ENCODE results near the gene TPRX2. TPM values are rescaled to one million over a fixed set of nuclear protein-coding genes. Genes with fewer than 3 reads are reported as not detected.

The TPRX2 gene
- total and polyA plus RNA-seq, 2 of the 8 experiments (the other 6 are each of a cell fraction or from before 2014, with no cell fraction given): not detected

DNA sequence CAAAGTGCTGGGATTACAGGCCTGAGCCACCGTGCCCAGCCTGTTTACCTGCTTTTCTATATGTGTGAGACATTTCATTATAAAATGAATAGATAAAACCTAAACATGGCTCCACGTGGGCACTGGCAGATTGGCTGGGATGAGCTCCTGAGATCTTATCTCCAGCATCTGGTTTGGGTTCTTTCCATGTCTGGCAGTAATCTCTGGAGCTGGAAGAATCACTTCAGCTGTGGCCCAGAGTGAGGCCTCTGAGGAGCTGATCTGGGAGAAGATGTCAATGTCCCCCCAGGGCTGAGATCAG is 32.5 kb downstream of the TPRX2 start (continued):
- TF ChIP-seq, protein P1, sequence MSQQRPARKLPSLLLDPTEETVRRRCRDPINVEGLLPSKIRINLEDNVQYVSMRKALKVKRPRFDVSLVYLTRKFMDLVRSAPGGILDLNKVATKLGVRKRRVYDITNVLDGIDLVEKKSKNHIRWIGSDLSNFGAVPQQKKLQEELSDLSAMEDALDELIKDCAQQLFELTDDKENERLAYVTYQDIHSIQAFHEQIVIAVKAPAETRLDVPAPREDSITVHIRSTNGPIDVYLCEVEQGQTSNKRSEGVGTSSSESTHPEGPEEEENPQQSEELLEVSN (IDR thresholded peaks at IDR 0.05): no peak
- no peak for TF ChIP-seq NANOG (IDR thresholded peaks at IDR 0.05; ENCODE audit: insufficient read depth, low read depth, low read length, poor library complexity, severe bottlenecking)
- TF ChIP-seq SP1 (IDR thresholded peaks at IDR 0.05; ENCODE audit: low read depth, low read length): no peak
- TF ChIP-seq TCF12 (IDR thresholded peaks at IDR 0.05; ENCODE audit: low read depth, low read length): no peak
- TF ChIP-seq TEAD4 (IDR thresholded peaks at IDR 0.05; ENCODE audit: low read depth, low read length): no peak

Data from H1 (cell line).